ENCODE measurements around the gene KLHL33.
"Not testable (repeated sequence)": the region's sequence is repeated elsewhere in the genome, so short reads cannot be mapped to it uniquely, and the experiment has no call there.

The KLHL33 gene

DNA sequence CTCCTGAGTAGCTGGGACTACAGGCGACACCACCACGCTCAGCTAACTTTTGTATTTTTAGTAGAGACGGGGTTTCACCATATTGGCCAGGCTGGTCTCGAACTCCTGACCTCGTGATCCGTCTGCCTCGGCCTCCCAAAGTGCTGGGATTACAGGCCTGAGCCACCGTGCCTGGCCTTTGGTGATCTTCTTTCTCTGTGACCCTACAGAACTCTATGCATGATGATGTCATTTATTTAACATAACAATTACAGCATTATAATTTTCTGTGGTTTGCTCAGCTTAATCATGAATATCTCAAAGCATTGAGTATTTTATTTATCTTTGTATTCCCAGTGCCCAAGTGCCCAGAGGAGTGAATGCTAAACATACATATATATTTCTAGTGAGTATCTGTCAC is 16.9 kb upstream of the KLHL33 start:
- DNase-seq: not testable (repeated sequence)

DNA sequence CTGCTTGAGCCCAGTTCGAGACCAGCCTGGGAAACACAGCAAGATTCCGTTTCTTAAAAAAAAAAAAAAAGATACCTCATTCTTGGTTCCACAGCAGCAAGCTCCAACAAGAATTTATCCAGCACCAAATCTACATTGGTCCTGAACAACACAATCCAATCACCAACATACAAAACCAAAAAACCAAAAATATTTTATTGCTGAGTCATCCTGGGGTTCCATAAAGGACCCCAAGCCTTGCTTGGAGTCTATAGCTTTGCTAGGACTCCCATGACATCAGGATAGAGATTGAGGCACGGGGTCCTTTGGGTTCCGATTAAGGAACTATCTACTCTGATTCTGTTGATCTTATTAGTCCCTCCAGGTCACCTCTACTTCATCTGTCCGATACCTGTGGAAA is 10.9 kb upstream of the KLHL33 start:
- no peak for DNase-seq

DNA sequence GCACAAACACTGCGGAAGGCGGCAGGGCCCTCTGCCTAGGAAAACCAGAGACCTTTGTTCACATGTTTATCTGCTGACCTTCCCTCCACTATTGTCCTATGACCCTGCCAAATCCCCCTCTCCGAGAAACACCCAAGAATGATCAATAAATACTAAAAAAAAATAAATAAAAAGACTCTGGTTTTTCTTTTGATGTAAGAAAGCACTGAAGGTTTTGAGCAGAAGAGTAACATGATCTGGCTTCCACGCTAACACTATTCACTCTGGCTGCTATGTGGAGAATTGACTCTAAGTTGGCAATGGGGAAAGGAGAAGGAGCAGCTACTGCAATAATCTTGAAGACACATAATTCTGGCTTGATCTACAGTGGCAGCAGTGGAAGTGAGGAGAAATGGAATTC is 7.7 kb upstream of the KLHL33 start:
- not testable (repeated sequence) for DNase-seq

- DNase-seq: no peak
These were observed 5.5 kb upstream of the KLHL33 start for GRCh38 chr14:20441461-20441860.

GRCh38 chr14:20440882-20441281 is 4.9 kb upstream of the KLHL33 start:
- no peak for DNase-seq

DNA sequence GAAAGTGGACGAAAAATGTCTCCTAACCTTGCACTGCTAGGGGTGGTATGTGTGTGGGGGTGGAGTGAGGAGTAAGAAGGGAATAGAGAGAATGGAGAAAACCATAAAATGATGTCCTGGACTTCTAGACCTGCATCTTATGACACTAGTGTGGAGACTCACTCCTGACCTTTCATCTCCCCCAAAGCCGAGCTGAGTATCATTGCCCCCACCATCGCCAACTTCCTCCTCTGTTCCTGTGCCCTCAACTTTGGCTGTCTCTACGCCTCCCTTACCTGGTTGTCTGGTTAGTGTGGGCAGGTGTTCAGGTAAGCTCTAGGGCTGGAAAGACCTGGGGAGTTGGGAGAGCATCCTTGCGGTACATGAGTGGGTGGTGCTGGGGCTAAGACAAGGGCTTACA is 4.5 kb upstream of the KLHL33 start:
- DNase-seq: no peak

GRCh38 chr14:20438664-20439063 is 2.7 kb upstream of the KLHL33 start:
- no peak for DNase-seq

GRCh38 chr14:20436363-20436755 is 393 bp upstream of the KLHL33 start:
- DNase-seq: no peak

DNA sequence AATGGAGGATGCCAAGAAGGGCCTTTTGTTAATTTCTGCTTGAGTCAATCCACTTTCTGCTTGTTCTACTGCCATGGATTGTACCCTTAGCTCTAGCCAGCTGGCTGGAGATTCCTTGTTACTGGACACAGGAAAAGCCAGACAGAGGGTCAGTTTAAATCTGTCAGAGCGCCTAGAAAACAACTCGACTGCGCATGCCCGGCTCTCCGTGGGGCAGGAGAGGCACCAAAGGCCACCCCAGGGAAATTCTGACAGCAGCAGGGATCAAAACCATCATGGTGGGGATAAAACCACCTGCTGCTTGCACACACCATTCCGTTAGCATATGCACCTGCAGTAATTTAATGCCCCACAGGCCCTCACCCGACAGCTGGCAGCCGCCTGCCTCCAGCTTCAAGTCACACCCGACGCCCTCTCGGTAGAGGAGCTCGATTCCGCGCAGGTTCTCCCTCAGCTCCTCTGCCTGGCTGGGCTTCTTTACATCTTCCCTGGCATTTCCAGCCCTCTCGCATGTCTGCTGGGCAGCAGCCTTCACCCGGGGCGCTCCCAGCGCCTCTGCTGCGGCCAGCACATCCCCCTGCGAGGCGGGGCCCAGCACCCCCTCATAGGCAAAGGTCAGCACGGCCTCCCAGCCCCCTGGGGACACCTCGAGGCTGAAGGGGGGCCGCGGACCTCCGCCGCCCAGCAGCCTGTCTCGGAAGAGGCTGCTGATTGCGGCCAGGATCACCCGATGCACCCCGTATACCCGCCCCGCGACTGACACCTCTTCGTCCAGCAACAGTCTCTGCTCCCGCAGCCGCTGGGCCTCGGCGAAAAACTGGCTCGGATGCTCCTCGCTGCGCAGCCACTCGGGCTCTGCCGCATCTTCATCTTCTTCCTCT is 1.0 kb downstream of the KLHL33 start:
- DNase-seq: no peak

GRCh38 chr14:20429801-20430669 is 5.9 kb downstream of the KLHL33 start:
- DNase-seq: no peak

DNA sequence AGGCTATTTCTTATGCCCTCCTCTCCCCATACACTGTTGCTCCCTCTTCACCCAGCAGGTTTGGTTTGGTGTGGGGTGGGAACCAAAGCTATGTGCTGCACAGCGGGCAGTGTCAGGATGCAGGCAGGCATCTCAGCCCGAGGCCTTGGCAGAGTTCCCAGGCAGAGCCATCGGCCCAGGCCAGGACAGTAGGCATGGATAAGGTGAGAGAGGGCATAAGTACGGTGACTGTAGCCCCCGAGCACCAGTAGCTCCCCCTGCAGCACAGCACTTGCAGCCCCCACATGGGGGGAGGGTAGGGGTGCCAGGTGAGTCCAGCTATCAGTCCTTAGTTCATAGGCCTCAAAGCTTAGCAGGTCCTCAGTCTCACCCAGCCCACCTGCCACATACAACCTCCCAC is 7.2 kb downstream of the KLHL33 start:
- DNase-seq: no peak

DNA sequence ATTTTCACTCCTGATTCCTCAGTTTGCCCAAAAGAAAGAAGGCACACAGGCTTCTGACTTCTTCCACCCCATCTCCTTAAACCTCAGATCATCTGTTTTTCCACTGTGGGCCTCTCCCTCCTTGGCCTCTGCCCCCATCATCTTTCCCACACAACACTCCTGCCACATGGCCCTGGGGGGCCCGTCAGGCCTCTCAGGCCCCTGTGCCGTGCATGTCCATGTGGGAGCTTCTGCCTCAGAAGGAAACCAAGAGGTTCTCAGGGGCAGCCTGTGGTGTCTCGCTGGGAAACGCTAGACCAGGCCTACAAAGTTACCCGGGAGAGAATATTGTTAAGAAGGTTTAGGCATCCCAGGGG is 8.0 kb downstream of the KLHL33 start:
- DNase-seq: no peak

DNA sequence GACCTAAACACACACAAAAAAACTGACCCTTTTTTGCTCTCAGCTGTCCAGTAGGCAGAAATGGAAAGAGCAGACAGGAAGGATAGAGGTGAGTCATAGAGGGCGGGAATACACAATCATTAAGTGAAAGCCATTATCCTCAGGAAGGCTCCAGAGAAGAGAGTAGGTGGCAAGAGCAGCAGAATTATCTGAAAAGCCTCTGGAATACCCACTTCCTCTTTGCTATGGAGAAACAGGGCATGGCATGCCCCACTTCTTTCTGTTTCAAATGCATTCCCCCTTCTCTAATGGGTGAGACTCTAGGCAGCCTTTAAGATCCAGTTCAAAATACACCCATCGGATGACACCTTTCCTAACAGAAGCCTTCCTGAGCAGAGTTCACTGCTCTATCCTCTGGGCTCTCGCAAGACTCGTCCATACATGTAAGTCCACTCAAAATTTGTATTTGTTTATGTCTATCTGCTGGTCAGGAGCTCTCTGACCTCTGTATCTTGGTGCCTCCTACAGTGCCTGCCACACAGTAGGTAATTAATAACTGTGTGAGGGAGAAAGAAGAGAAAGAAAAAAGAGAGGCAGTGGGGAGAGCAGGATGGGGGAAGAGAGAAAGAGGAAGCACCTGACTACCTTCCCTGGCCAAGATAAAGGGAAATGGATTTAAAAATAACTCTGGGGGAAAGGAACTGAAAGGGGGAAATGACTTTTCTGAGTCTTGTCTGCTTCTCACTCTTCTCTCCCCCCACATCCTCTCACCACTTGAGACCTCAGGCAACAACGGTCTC is 8.5 kb downstream of the KLHL33 start:
- DNase-seq: no peak

GRCh38 chr14:20424851-20425250 is 11.1 kb downstream of the KLHL33 start:
- no peak for DNase-seq

DNA sequence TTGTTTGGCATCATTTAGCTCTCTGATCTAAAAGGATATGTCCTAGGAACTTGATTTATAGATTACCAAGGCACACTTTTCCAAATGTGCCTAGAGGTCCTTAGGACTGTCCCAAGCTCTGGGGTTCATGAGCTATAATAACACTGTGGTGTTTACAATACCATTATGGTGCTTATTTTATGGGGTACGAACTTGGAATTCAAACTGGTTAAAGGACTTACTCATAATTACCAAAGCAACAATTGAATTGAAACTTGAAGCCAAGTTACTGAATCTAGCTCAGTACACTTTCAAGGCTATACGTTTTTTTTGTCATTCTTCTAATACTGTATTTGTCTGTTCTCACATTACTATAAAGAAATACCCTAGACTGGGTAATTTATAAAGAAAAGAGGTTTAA is 13.1 kb downstream of the KLHL33 start:
- no peak for DNase-seq

DNA sequence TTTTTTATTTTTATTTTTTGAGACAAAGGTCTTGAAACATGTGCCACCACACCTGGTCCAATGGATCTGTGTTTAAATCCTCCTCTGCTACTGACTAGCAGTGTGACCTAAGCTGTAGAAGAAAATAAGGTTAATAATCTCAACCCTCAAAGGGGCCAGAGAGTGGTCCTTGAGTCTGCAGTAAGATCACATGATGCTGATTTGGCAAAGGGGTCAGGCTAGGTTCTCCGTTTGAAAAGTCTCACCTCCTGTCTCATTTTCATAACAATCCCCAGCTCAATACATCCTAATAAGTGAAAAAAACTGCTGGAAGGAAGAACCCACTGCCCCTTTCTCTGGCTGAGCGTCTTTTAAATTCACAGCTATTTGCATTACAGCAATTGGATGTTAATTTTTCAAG is 14.7 kb downstream of the KLHL33 start:
- DNase-seq: no peak

DNA sequence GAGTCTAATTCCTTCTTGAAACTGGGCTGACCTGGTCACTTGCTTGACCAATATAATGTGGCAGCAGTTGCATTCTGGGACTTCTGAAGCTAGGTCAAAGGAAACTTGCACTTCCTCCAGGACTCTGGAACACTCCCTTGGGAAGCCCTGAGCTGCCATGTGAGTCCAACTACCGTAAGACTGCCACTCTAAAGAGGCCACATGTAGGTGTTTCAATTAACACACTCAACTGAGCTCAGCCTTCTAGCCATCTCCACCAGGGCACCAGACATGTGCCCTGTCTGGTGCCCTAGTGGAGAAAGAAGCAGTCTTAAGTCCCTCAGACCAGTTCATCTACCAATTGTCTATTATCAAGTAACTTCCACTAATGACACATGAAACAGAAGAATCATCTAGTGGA is 16.5 kb downstream of the KLHL33 start:
- no peak for DNase-seq

GRCh38 chr14:20418501-20418909 is 17.5 kb downstream of the KLHL33 start:
- no peak for DNase-seq

DNA sequence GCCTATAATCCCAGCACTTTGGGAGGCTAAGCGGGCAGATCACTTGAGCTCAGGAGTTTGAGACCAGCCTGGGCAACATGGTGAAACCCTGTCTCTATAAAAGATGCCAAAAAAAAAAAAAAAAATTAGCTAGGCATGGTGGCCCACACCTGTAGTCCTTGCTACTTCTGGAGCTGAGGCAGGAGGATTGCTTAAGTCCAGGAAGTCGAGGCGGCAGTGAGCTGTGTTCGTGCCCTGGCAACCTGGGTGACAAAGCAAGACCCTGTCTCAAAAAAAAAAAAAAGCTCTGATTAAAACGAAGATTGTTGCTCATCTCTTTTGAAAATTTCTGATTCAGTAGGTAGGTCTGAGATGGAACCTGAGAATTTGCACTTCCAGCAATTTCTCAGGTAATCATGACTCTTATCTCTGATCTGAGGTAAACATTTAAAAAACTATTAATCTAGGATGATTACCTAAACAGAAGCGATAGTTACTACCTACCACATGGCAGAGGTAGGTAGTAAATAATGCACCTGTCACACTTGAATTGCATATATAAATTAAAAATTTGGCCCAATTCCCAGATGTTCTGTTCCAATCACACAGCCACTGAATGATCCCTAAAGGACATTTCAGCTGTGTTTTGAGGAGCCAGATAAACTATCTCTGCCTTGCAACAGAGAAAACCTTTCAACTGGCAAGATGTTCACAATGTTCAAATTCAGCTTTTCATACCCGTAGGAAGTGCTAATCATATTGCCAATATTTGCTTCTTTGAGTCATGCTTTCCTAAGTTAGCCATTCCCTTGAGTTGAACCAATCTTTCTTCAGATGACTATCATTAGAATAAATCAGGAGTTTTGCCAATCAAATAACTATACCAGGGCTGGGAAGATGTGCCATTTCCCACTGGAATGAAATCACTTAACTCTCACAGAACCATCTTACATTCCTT is 18.4 kb downstream of the KLHL33 start:
- DNase-seq: no peak

GRCh38 chr14:20416223-20416622 is 19.7 kb downstream of the KLHL33 start:
- no peak for DNase-seq

- DNase-seq: peak; percentile 34
These were observed 20.2 kb downstream of the KLHL33 start for GRCh38 chr14:20415782-20416206.

DNA sequence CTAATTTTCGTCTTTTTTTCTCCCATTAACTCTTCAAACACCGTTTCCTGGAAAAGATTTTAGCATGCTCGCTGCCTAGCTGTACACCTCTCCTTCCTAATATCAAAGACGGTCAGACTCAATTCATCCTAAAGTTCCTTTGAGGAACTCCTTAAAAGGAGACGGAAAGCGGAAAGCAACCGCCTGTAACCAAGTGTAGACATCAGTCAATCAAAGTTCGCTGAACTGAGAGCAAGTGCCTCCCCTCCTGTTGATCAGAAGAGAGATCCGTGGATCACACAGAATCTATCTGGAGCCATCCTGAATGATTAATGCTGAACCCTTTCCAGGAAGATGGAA is 22.3 kb downstream of the KLHL33 start:
- no peak for DNase-seq
